HG02852 (cell line): Measurements from ENCODE around the gene POLG.

Source experiments
- ATAC-seq: cut with Tn5 transposase; IDR thresholded peaks from one replicate; pipeline ENCODE4 v1.9.1; 2021; ENCODE audit warnings: mild to moderate bottlenecking, moderate library complexity; ENCODE audit not compliant: unreplicated experiment

The POLG gene

DNA sequence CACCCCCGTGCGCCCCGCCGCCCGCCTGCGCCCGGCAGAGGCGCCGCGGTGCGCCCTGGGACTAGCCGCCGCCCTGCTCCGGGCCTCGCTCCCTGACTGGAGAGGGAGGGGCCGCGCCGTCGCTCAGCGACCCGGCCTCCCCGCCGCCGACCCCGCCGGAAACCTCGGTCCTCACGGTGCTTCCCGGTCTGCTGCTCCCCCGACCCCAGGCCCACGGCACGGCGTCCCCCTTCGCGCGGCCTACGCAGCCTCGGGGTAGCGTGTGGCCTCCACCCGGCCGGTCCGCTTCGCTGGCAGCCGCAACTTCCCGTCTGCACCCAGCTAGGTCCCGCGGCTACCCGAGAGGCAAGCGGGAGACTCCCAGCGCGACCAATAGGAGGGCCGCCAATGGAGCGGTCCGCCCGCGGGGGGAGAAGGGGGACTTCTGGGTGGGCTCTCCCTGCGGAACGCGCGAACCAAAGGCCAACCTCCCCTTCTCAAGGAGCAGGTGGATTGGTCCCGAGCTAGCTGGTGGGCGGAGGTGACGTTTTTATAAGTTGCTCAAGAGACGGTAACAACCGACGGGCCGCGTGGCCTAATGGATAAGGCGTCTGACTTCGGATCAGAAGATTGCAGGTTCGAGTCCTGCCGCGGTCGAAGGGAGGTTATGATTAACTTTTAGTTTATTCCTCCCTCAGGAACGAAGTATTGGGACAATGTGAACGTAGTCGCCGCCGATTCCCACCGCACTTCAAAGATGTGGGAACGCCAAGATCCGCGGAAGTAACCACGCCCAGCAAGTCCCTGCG is at the start of gene POLG:
POLG (minus strand) TSS at position 315 of the 788 bp plus-strand sequence. CDS start 1,070 bp downstream, outside the sequence.
- peak; percentile 90 for ATAC-seq

DNA sequence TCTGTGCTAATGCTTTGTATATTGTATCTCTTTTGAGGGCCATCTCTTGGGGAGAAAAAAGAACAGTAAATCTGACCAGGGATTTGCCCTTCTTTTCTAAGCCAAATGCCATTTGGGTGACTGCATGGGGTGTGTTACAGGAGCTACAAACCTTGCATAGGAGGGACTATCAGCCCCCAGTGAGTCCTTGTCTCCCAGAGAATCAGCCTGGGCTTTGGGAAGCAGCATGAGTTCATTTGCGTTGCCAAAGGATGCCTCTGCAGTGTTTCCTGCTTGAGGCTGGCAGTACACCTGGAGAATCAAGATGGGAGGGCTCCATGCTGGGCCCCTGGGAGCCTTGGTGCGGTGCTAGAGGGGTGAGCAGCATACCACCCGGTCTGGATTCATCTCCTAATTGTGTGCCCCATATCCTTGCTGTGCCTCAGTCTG is 49.6 kb upstream of the POLG start:
- ATAC-seq, result no peak

DNA sequence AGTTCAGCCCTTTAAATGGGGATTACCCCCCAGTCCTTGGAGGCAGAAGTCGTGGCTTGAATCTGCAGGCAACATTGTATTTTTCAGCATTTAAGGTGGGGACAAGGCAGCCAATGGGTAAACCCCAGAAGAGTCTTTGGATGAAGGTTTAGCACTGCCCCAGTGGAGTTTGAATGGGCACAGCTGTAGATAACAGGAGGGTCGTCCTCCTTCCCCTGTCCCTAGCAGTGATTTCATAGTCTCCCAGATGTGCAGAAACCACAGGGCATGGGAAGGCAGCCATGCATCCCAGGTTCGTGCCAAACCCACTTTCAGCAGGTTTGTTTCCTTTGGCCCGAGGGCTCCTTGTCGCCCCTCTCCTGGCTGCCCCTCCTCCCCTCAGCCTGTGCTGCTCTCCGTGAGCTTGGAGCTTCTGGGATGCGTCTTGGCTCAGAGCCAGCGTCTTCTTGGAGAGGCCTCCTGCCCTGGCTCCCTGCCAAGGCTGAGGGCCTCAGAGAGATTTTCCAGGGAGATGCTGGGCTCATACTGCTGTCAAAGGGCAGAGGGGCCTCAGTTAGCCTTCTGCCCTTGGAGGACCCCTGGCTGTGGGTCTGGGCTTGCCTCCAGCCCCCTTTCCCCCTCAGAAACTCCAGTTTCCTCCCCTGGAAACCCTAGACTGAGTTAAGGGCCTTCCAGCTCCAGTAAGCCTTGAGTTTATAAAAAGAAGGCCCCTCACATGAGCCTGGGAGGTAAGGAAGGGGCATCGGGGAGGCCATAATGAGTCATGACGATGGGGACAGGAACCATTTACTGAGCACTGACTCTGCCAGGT is 48.9 kb upstream of the POLG start:
- no peak for ATAC-seq

DNA sequence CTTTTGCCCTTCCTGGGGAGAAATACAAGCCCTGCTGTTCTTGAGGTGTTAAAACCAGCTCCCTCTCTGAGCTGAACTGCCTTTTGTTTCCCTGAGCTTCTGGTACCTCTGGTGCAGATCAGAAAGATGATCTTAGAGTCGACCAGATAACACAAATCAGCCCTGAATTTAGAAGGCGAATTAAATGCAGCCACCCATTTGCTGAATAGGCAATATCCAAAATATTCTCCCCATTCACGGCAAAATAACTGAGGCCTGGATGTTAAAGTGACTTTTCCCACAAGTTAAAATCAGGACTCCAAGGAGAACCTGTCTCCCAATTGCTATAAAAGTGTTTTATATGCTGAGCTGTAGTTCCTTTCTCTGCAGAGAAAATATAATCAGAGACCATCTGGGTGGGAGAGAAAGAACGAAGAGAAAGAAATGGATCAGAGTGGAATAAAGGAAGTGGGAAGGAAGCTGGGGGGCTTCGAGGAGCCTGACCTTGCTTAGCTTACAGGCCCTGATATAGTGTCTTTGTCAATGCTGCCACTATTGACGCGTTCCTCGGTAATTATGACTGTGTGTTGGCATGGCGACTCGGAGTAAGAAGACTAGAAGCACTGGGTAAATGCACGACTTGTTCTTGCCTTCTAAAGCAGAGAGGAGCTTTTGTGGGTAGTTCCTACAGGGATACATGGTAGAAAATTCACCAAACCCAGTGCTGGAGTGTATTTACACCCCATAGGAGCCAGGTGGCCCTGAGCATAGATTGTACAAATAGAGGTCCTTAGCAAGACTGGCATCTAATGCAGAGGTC is 47.5 kb upstream of the POLG start:
- no peak for ATAC-seq

DNA sequence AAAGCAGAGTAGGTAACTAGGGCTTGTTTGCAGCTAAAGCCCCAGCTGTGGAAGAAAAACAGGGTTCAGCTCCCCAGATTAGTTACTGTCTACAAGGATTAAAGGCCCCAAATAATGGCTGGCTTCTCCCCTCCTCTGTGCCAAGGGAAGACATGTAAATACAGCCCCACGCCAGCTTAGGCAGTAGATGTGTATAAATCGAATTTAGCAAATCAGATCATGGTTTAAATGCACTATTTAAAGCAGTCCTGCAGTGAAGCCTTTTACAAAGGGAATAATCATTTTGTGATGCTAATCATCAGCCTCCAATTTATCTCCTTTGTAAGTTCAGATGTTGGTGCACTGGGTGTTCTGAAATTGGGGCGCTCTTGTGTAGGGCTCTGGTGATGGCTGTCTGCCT is 46.7 kb upstream of the POLG start:
- no peak for ATAC-seq

DNA sequence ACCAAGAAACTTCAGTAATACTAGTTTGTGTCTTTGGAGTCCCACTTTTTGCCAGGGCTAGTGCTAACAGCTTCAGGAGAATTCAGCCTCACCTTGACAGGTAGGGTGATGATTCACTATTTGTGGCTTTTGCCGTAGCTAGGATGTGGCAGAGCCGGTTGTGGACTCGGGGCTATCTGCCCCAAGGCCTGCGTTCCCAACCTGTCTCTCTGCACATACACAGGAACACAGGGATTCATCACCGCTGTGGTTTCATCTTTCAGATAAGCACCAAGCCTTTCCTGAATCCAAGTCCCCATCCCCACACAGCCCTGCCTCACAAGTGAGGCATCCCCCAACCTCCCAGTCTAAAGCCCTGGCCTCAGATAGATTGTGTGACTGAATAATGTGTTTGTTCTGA is 45.2 kb upstream of the POLG start:
- no peak for ATAC-seq

DNA sequence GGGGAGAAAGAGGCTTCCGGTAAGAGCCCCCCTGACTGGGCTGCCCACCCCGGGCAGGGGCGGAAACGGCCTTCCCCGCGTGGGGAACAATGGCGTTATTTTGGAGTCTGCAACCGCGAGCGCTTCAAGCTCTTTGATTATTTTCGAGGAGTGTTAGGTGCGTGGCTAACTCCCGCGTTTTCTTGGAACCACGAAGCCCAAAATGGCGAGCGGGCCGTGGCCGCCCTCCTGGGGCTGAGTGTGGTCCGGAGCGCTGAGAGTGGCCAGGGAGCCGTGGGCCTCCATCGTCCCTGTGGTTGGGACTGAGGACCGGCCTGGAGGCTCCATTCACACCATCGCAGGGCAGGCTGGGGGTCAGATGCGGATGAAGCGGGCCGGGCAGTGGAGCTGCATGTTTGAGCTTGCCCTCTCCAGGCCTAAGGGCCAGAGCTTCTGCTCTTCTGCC is 44.6 kb upstream of the POLG start:
- no peak for ATAC-seq

DNA sequence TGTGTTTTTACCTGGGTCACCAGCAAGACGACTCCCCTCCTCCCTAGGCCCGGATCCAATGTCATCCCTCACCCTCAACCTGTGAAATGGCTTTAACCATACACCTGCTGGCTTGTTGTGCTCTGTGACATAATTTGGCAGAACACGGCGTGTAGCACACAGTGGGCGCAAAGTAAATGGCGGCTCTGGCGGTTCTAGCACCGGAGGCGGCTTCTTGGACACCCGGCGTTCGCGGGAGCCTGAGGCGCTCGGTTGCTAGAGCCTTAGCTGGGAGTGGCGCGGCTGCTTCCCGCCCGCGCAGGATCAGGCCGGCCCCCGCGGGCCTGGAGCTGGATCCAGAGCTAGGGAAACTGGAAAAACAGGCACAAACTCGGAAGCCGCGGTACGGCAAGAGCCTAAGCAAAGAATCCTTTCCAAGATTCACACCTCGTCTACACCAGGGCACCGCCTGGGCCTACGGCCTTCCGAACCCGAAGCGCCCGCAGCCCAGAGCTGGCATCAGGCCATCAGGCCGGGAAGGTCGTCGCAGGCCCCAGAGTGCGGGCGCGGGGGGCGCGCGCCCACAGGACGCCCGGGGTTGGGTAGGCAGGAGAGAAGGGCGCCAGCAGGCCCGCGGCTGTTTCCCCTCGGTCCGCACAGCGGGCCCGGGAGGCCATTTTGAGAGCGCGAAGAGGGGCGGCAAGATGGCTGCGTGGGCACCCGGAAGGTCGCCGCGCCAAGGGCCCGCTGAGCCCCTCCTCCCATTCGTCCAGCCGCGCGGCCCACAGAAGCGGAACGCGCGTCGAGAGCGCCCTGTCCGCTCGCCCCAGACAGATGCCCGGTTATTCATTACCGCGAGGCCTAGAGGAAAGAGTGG is 43.9 kb upstream of the POLG start:
- no peak for ATAC-seq

DNA sequence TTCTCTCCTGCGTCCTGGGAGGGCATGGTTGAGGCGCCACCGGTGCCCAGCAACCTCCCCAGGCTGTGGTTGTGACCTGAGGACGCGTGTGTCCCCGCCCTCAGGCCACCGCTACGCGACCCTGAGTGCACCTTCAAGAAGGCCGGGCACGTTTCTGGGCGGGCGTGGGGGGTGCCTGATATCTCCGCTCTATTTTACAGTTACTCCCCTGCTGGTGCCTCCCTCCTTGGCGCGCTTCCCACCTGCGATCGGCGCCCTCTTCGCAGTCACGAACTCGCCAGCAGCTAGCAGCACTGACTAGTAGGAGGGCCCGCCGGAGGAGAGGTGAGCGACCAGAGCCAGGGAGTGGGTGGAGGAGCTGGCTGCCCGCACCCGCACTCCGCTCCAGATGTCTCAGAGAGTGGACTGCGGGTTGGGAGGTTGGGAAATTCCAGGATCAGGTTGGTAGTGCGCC is 43.2 kb upstream of the POLG start:
- no peak for ATAC-seq

DNA sequence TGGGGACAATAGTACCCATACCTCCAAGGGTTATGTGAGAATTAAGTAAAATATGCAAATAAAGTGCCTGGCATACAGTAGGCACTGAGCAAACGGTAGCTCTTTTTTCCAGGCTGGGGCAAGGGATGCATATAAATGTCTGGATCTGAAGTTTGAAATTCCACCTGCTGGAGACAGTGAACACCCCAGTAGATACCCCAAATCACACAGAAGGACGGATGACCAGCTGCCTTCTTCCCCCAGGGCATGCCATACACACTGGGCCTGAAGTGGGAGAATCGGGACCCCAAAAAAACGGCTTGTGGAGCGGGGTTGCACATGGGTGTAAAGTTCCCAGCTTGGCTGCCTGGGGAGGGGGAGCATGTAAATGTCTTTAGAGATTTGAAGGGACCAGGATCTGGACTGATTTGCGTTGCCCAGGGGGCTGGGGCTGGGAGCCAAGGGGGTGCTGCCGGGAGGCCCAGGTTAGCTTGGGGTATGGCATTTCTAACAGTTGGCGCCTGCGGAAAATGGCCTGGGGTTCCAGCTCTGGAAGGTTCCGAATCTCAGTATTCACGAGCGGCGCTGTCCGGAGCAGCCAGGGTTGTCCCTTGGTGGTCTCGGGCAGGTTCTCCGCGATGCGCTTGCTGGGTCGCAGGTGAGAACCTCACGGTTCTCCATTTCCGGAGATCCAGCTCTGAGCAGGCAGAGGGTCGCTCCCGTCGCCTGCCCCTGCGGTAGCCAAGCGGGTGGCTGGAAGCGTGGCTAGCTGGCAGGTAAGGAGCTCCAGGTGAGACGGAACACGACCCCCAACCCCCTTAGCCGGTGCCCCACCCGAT is 42.6 kb upstream of the POLG start:
- ATAC-seq, result no peak

DNA sequence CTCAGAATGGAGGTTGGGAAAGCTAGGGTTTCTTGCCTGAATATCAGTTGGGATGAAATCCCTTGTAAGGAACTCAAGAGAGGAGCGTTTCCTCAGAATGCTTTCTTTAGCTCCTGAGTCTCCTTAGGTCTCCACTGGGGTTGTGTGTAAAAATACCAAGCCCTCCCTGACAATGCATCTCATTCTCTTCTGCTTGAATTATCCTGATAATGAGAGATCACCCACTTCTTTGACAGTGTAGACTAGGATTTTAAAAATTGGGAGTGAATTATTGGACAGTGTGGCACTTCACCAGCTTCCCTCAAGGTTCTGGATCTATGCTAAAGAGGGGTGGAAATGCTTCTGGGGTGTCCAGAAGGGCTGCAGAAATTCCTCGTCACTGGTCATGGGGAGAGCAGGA is 41.8 kb upstream of the POLG start:
- ATAC-seq, result no peak

DNA sequence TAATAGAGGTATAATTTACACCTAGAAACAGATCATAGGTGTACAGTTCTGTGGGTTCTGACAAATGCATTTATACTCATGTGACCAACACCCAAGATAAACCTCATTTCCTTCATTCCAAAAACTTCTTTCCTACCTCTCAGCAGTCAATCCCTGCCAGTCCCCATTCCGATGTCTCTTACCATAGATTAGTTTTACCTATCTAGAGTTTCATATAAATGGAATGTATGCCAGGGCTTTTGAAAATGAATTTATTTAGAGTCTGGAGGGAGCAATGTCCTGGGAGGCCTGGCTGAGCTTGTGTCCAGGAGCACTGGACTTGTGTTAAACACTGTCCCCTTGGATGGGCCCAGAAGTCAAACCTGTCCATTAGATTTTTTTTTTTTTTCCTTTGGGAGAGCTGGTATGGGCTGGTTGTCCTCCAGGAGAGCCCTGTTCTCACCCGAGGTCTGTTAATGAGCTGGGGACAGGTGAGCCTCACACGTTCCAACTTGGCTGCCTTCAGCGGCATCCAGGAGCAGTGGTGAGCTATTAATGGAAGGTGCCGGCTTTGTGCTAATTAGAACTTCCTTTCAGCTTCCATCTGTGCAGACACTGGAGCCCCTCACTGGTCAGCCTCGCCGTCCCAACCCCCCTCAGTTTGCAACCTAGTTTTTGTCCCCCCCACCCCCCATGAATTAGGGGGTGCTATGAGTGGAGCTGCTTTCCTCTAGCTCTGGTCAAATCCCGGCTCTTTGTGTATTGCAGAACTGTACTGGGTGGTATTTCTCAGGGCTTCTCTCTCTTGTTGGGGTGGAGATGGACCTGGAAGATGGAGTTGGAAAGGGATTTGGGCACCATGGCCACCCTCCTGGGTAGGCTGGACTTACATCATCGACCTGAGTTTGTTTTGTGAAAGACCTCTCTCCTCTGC is 40.7 kb upstream of the POLG start:
- no peak for ATAC-seq

DNA sequence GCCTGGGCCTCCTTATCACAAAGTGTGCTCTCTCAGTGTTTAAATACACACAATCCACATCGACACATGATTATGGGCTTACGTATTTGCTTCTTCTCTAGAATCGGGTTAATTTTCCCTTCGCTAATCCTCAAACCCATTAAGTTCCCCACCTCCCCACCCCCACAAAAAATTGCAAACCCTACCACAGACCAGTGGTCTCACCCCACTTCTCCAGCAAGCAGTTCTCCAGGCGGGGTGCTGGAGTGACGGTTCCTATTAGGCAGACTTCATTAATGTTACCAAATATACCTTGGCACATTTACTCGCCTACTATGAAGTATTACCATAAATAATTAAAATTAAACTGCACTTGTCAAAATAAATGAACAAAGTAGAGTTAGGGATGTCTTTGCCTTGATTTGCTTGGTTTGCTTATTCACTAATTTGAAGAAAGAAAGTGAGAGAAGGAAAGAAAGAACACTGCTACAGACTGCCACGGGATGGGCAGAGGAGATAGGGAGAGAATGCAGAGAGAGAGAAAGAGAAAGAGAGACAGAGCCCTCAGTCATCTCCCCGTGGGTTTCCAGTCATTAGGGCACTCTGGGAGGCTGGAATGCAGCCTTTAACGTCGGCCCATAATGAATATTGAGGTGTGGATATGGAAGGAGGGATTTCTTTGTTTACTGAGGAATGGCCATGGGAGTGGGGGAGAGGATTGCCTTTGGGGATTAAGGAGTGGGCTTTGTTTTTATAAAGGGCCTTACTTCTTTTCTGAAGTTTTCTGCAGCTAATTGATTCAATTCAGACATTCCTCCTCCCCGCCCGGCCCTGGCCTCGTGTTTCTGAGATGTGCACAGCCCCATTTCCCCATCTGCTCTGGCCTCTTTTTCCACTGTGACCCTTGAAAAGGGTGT is 39.7 kb upstream of the POLG start:
- no peak for ATAC-seq

DNA sequence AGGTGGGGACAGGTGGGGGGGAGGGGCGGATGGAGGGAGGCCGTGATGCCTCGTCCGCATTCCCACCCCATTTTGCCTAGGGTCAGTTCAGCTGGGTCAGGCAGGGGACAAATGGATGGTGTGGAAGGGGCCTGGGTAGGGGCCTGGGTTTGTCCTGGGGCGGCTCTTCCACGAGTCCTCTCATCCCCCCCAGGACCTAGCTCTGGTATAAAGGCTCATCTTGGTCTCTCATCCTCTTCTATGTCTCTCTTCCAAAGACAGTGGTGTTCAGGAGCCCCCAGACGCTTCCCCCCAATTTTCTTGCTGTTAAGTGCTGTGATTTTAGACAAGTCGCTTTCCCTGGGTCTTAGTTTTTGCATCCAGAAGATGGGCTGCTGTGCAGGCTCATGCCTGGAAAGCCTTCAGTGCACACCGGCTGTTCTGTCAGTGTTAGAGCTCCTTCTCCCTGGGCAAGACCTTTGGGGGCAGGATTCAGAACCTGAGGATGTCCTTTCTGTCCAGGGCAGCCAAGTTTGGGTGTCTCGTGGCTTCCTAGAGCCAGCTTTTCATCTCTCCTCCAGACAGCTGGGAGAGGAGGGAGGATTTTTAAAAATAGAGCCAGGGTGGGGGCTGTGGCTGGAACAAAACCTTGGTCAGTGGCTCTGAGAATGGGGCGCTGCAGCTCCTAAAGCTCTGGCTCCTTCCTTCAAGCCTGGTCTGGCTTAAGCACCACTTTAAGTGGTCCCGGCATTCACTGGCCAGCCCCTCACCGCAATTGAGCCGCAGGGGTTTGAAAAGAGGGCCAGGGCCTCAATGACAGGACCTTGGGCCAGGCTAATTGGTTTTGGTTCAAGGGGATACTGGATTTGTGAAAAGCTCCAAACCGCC is 37.7 kb upstream of the POLG start:
- ATAC-seq, result no peak

DNA sequence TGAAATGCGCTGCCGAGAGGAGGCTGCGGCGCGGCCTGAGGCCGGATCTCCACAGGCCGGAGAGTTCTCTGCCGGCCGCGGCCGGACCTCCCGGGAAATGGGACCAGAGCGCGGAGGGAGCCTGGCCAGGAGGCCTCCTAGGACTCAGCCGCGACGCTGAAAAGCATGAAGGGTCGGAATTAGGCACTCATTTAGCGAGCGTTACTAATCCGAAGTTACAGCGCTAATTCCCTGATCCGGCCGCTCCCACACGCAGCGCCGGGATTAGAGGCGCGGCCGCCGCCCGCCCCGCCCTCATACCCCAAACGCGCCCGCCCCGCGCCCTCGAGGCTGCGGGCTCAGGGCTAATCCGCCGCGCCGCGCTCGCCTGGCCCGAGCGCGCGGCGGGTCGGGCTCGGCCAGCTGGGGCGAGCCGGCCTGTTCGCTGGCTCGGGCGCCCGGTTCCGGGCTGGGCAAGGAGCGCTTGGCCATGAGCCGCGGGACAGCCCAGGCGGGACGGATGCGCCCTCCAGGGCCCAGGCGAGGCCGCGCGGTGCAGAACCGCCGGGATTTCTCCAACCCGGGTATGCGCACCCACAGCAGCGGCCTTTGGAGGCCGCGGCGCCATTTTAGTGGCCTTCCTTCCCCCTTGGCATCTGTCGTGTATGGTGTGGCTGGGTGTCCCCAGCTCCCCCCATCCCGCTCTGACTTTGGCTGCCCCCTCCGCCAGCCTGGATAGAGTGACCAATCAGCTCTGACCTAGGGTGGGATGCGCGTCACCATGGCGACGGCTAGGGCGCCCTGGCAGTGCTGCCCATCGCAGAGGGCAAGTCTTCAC is 36.8 kb upstream of the POLG start:
- ATAC-seq, result no peak

DNA sequence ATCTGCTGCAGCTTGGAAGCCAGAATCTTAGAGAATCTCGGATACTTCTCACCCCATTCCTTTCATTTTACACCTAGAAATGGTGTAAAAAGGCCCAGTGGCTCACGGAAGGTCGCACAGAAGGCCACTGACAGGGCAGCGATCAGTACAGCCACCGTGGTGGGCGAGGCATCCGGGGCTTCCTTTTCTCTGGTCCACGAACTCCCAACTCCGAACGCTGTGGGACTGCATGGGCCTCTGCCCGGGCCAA is 36.3 kb upstream of the POLG start:
- ATAC-seq, result no peak
